AG08396 (cell line): Measurements from ENCODE around the gene RALGDS.

Source experiments
- DNase-seq: peaks from one replicate; pipeline ENCODE4 v3.0.0; 2012; ENCODE audit warnings: low spot score, mixed read lengths

The RALGDS gene

GRCh38 chr9:133051281-133051900 is 69.6 kb downstream of the RALGDS start:
- no peak for DNase-seq

DNA sequence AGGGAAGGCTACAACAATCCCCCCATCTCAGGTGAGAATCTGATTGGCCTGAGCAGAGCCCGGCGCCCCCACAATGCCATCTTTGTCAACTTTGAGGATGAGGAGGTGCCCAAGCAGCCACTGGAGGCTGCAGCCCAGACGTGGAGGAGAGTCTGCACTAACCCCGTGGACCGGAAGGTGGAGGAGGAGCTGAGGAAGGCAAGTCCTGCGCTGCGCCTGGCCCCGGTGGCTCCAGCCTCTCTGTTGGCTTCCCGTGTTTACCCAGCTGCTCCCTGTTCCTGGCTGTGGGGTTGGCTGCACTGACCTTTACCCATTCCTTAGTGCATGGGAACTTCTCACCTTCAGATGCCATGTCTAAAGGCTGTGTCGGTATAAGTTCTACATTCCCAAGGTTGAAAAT is 70.3 kb downstream of the RALGDS start:
- DNase-seq, result no peak

- DNase-seq, result no peak
Observed at GRCh38 chr9:133050142-133050541, 70.9 kb downstream of the RALGDS start.

DNA sequence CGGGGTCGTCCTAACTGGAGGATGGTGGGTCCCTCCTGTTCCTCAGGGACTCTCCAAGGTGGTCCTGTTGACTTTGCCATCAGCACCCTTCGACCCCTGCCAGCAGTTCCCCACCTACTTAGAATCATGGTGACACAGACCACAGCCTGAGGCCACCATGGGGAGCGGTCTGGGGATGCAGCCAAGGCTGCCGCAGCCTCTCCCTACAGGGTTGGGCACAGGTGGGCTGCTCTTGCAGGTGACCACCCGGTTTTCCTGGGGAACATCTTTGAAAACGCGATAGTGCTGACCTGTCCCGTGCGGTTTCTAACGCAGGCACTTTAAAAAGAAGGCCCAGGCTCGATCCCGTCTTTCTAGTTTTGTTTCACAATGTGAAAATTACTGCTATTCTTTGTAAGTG is 72.0 kb downstream of the RALGDS start:
- no peak for DNase-seq

GRCh38 chr9:133048595-133048994 is 72.4 kb downstream of the RALGDS start:
- peak; percentile 71 for DNase-seq
